Nephron progenitor cell (in vitro differentiated cells): ENCODE data around the gene NRARP.
A peak's percentile ranks its signal among the peaks of the same experiment; 100 is the strongest.

Experiments
- DNase-seq: peaks from one replicate; pipeline ENCODE4 v3.0.0; 2021
- H3K27ac Mint-ChIP-seq: 2 replicates; pipeline ENCODE4 v1.8.0; 2021; ENCODE audit warnings: mild to moderate bottlenecking, moderate library complexity, mixed read lengths
- H3K27me3 Mint-ChIP-seq: 2 replicates; pipeline ENCODE4 v1.8.0; 2021; ENCODE audit warnings: mild to moderate bottlenecking, low read depth, mixed read lengths; ENCODE audit not compliant: poor library complexity
- H3K36me3 Mint-ChIP-seq: 2 replicates; pipeline ENCODE4 v1.8.0; 2021; ENCODE audit warnings: low read depth, mixed read lengths
- H3K4me1 Mint-ChIP-seq: 2 replicates; pipeline ENCODE4 v1.8.0; 2021; ENCODE audit warnings: mixed read lengths
- H3K4me3 Mint-ChIP-seq: 2 replicates; pipeline ENCODE4 v1.8.0; 2021; ENCODE audit warnings: mild to moderate bottlenecking, moderate library complexity, mixed read lengths
- H3K9me3 Mint-ChIP-seq: 2 replicates; pipeline ENCODE4 v1.8.0; 2021; ENCODE audit warnings: mild to moderate bottlenecking, moderate library complexity, mixed read lengths
- CTCF ChIP-seq: fragments of 200-600 bp; sonication (generic); IDR thresholded peaks from 2 replicates; pipeline ENCODE4 v1.5.0; 2021; ENCODE audit warnings: antibody characterized with exemption

The NRARP gene

GRCh38 chr9:137251490-137252268 is 50.4 kb downstream of the NRARP start:
- Mint-ChIP-seq H3K9me3 (no peaks in the 10 kb centered on the region), H3K4me1 (peaks cover 57% of the 10 kb centered on the region), H3K4me3 (no peak overlapping the region), H3K27ac (no peak overlapping the region), H3K36me3 (no peaks in the 10 kb centered on the region), H3K27me3 (peaks cover 7% of the 10 kb centered on the region)
- TF ChIP-seq CTCF: no peak
- DNase-seq: no peak

- no peaks in the 10 kb centered on the region for H3K36me3 Mint-ChIP-seq
- H3K27me3 Mint-ChIP-seq: peaks cover 7% of the 10 kb centered on the region
- DNase-seq: no peak
- H3K27ac Mint-ChIP-seq: no peak within 1 kb of the TSS
- no peaks in the 10 kb centered on the region for H3K9me3 Mint-ChIP-seq
- TF ChIP-seq CTCF: no peak
- peaks cover 53% of the 10 kb centered on the region for H3K4me1 Mint-ChIP-seq
- peak within 1 kb of the TSS; percentile 27 for H3K4me3 Mint-ChIP-seq
Observed at GRCh38 chr9:137251194-137251461, 50.9 kb downstream of the NRARP start, which contains the start of gene STPG3. Gene STPG3, plus strand, starts transcription at chr9:137251286. Its CDS starts 1 bp downstream, at chr9:137251287.

DNA sequence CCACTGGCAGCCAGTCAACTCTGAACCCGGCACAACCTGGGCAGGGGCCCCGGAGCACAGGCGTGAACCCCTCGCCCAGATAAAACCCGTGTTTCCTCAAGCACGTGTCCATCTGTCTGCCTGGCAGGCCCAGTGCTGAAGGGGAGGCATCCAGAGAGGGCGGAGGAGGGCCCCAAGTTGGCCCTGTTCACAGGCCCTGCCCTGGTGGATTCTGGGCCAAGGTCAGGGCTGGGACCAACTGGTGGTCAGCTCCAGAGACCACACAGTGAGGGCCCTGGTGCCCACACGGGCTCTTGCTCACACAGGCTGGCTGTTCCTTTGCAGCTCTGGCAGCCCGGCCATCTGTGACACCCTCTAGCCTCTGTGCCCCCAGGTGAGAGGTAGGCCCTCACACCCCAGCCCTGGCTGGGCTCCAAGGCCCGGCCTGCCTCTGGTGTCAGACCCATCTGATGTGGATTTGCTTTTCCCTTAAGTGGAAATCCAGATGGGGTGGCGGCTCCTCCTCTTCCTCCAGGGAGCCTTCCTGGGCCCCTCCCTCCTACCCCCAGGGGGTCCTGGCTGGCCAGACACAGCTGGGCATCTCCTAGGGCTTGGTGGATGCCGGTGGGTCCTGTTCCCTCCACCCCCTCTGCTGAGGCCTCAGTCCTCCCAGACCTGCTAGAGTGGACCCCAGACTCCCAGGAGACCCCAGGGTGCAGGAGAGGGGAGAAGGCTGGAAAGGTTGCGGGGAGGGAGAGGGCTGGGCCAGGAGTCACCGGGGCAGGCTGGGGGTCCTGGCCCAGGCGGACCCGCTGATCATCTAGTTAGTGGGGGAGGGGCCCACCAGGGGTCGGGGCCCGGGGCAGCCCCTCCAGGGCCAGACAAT is 51.5 kb downstream of the NRARP start:
- H3K4me1 Mint-ChIP-seq: peaks cover 49% of the 10 kb centered on the region
- H3K27ac Mint-ChIP-seq: no peak overlapping the region
- H3K27me3 Mint-ChIP-seq: peaks cover 10% of the 10 kb centered on the region
- TF ChIP-seq CTCF: no peak
- H3K4me3 Mint-ChIP-seq: no peak overlapping the region
- H3K36me3 Mint-ChIP-seq: no peaks in the 10 kb centered on the region
- DNase-seq: no peak
- H3K9me3 Mint-ChIP-seq: no peaks in the 10 kb centered on the region
